ENCODE data around the gene NIF3L1. TPM values are rescaled to one million over a fixed set of nuclear protein-coding genes. Genes with fewer than 3 reads are reported as not detected.
A peak's percentile ranks its signal among the peaks of the same experiment; 100 is the strongest.

The NIF3L1 gene
- total and polyA plus RNA-seq, 2 of the 13 experiments (the other 11 are each of a cell fraction or from before 2014, with no cell fraction given) = 67.9 to 75.2 TPM

DNA sequence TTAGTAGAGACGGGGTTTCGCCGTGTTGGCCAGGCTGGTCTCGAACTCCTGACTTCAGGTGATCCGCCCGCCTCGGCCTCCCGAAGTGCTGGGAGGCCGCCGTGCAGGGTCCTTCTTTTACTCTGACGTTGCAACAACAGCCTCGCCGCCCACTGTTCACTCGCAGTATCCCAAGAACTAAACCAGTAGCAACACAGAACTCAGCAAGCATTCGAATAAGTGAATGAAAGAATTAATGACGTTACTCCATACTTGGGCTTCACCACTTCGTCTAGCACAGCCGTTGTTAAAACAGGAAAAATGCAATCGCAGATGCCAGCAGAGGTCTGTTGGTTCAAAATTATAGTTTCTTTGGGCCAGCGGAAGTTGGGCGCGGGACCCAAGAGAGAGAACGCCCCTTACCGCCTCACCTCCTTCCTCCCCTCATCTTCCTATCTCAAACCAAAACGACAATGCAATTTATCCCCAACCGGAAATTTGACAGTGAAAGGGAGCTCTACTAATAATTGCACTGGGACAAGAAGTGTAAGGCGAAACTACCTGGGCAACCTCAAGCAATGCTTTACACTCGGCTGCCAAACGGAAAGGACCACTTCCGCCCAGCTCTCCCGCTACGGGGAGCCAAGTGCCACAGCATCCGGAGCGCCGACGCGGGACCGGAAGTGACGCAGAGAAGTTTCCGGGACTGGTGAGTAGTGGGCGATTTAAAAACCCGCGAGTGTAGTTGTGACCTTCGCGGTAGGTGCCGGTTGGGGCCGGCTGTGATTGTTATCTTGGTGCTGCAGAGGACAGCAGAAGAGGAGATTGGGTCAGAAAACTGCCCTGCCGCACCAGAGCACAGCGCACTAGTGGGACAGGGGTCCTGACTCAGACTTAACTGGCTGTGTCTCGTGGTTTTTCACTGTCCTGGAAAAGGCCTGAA, at the start of gene NIF3L1, which contains the start of gene PPIL3 (continued):
- peak; percentile 82 for TF ChIP-seq ISL2 (CRISPR knock-in tag; IDR thresholded peaks at IDR 0.05)
- TF ChIP-seq ZNF749 (CRISPR knock-in tag; IDR thresholded peaks at IDR 0.05; ENCODE audit: borderline replicate concordance) = peak; percentile 86; the same call in 1 of the 2 replicates
- TF ChIP-seq JARID2 (CRISPR knock-in tag; IDR thresholded peaks at IDR 0.05; ENCODE audit: insufficient replicate concordance) = peak; percentile 52
- peak; percentile 65; the same call in 1 of the 2 replicates for TF ChIP-seq ZNF724P (CRISPR knock-in tag; IDR thresholded peaks at IDR 0.05; ENCODE audit: borderline replicate concordance)
- peak; percentile 18 for TF ChIP-seq SSRP1 (CRISPR knock-in tag; IDR thresholded peaks at IDR 0.05)
- peak; percentile 30 to 68; a peak in 2 of 4 replicates for TF ChIP-seq EP300 (IDR thresholded peaks at IDR 0.05; ENCODE audit: low read depth in 2 of 2, low read length in 2 of 2)
- no peak; the same call in none of the 2 replicates for TF ChIP-seq EP300 (CRISPR knock-in tag; IDR thresholded peaks at IDR 0.05; ENCODE audit: borderline replicate concordance)
- peak; percentile 97 for TF ChIP-seq SIN3A (IDR thresholded peaks at IDR 0.05; ENCODE audit: borderline replicate concordance, low read depth, low read length)
- TF ChIP-seq, protein P1, sequence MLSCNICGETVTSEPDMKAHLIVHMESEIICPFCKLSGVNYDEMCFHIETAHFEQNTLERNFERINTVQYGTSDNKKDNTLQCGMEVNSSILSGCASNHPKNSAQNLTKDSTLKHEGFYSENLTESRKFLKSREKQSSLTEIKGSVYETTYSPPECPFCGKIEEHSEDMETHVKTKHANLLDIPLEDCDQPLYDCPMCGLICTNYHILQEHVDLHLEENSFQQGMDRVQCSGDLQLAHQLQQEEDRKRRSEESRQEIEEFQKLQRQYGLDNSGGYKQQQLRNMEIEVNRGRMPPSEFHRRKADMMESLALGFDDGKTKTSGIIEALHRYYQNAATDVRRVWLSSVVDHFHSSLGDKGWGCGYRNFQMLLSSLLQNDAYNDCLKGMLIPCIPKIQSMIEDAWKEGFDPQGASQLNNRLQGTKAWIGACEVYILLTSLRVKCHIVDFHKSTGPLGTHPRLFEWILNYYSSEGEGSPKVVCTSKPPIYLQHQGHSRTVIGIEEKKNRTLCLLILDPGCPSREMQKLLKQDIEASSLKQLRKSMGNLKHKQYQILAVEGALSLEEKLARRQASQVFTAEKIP (CRISPR knock-in tag; IDR thresholded peaks at IDR 0.05; ENCODE audit: borderline replicate concordance) = no peak
- TF ChIP-seq GLI4 (CRISPR knock-in tag; IDR thresholded peaks at IDR 0.05; ENCODE audit: borderline replicate concordance) = peak; percentile 38; the same call in 1 of the 2 replicates
- TF ChIP-seq BCL6 (CRISPR knock-in tag; IDR thresholded peaks at IDR 0.05) = no peak; the same call in 1 of the 2 replicates
- peak; percentile 53; the same call in 1 of the 2 replicates for TF ChIP-seq SP140L (CRISPR knock-in tag; IDR thresholded peaks at IDR 0.05; ENCODE audit: borderline replicate concordance)
- TF ChIP-seq SETDB1 (CRISPR knock-in tag; IDR thresholded peaks at IDR 0.05; ENCODE audit: borderline replicate concordance) = no peak; the same call in 1 of the 2 replicates
- TF ChIP-seq, protein P2, sequence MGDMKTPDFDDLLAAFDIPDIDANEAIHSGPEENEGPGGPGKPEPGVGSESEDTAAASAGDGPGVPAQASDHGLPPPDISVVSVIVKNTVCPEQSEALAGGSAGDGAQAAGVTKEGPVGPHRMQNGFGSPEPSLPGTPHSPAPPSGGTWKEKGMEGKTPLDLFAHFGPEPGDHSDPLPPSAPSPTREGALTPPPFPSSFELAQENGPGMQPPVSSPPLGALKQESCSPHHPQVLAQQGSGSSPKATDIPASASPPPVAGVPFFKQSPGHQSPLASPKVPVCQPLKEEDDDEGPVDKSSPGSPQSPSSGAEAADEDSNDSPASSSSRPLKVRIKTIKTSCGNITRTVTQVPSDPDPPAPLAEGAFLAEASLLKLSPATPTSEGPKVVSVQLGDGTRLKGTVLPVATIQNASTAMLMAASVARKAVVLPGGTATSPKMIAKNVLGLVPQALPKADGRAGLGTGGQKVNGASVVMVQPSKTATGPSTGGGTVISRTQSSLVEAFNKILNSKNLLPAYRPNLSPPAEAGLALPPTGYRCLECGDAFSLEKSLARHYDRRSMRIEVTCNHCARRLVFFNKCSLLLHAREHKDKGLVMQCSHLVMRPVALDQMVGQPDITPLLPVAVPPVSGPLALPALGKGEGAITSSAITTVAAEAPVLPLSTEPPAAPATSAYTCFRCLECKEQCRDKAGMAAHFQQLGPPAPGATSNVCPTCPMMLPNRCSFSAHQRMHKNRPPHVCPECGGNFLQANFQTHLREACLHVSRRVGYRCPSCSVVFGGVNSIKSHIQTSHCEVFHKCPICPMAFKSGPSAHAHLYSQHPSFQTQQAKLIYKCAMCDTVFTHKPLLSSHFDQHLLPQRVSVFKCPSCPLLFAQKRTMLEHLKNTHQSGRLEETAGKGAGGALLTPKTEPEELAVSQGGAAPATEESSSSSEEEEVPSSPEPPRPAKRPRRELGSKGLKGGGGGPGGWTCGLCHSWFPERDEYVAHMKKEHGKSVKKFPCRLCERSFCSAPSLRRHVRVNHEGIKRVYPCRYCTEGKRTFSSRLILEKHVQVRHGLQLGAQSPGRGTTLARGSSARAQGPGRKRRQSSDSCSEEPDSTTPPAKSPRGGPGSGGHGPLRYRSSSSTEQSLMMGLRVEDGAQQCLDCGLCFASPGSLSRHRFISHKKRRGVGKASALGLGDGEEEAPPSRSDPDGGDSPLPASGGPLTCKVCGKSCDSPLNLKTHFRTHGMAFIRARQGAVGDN (CRISPR knock-in tag; IDR thresholded peaks at IDR 0.05) = peak; percentile 95
- TF ChIP-seq SP2 (CRISPR knock-in tag; IDR thresholded peaks at IDR 0.05) = peak; percentile 76
- peak; percentile 99 for TF ChIP-seq KAT8 (CRISPR knock-in tag; IDR thresholded peaks at IDR 0.05)
- TF ChIP-seq TBL1XR1 (IDR thresholded peaks at IDR 0.05; ENCODE audit: borderline replicate concordance, low read length, partially characterized antibody) = no peak
- TF ChIP-seq ZNF619 (CRISPR knock-in tag; IDR thresholded peaks at IDR 0.05) = peak; percentile 9
